ENCODE measurements around the gene TTC39C.

DNA sequence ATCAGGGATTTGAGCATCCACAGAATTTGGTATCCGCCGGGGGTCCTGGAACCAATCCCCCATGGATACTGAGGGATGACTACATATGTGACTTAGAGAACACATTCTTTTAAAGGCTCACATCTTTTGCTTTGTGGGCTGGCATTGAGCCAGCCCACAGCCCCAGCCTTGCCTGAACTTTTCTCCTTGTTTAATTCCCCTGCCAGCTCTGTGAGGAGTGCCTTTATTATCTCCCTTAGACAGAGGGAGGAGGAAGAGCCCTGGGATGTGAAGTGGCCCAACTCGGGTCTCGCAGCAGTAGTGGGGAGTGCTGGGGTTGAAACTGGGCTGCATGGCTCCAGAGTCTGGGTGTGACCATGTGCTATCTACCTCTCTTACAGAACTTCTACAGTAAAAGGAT, 7.6 kb downstream of the TTC39C start:
- TF ChIP-seq FOXM1 (IDR thresholded peaks at IDR 0.05; ENCODE audit: borderline replicate concordance, low read depth) (no peak), CEBPB (IDR thresholded peaks at IDR 0.05) (no peak), EGR1 (IDR thresholded peaks at IDR 0.05) (no peak), RAD21 (IDR thresholded peaks at IDR 0.05; ENCODE audit: low read depth) (no peak), CREB1 (IDR thresholded peaks at IDR 0.05; ENCODE audit: low read depth) (no peak)
- TF ChIP-seq, protein P1, sequence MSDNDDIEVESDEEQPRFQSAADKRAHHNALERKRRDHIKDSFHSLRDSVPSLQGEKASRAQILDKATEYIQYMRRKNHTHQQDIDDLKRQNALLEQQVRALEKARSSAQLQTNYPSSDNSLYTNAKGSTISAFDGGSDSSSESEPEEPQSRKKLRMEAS (IDR thresholded peaks at IDR 0.05): no peak
- TF ChIP-seq, protein P2, sequence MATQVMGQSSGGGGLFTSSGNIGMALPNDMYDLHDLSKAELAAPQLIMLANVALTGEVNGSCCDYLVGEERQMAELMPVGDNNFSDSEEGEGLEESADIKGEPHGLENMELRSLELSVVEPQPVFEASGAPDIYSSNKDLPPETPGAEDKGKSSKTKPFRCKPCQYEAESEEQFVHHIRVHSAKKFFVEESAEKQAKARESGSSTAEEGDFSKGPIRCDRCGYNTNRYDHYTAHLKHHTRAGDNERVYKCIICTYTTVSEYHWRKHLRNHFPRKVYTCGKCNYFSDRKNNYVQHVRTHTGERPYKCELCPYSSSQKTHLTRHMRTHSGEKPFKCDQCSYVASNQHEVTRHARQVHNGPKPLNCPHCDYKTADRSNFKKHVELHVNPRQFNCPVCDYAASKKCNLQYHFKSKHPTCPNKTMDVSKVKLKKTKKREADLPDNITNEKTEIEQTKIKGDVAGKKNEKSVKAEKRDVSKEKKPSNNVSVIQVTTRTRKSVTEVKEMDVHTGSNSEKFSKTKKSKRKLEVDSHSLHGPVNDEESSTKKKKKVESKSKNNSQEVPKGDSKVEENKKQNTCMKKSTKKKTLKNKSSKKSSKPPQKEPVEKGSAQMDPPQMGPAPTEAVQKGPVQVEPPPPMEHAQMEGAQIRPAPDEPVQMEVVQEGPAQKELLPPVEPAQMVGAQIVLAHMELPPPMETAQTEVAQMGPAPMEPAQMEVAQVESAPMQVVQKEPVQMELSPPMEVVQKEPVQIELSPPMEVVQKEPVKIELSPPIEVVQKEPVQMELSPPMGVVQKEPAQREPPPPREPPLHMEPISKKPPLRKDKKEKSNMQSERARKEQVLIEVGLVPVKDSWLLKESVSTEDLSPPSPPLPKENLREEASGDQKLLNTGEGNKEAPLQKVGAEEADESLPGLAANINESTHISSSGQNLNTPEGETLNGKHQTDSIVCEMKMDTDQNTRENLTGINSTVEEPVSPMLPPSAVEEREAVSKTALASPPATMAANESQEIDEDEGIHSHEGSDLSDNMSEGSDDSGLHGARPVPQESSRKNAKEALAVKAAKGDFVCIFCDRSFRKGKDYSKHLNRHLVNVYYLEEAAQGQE (IDR thresholded peaks at IDR 0.05; ENCODE audit: low read depth): no peak

Data from Ishikawa (cell line).